Left ventricle myocardium inferior (tissue), 1 donor: ENCODE data around the gene DLL3. TPM values are rescaled to one million over a fixed set of nuclear protein-coding genes. Genes with fewer than 3 reads are reported as not detected.
A peak's percentile ranks its signal among the peaks of the same experiment; 100 is the strongest.
"Not testable (repeated sequence)": the region's sequence is repeated elsewhere in the genome, so short reads cannot be mapped to it uniquely, and the experiment has no call there.

ENCODE experiments used
- DNase-seq: peaks from one replicate; pipeline ENCODE4 v3.0.0-alpha.2; 2020
- H3K27ac ChIP-seq: fragments of 200-600 bp; replicated peaks from 2 replicates; pipeline ENCODE4 v1.8.0; 2021
- H3K27me3 ChIP-seq: fragments of 200-600 bp; 2 replicates; pipeline ENCODE4 v1.8.0; 2021; ENCODE audit warnings: low read depth
- H3K36me3 ChIP-seq: fragments of 200-600 bp; 2 replicates; pipeline ENCODE4 v1.8.0; 2021
- H3K4me1 ChIP-seq: fragments of 200-600 bp; 2 replicates; pipeline ENCODE4 v1.8.0; 2021
- H3K4me3 ChIP-seq: fragments of 200-600 bp; 2 replicates; pipeline ENCODE4 v1.8.0; 2021; ENCODE audit warnings: mild to moderate bottlenecking, moderate library complexity
- H3K9me3 ChIP-seq: fragments of 200-600 bp; replicated peaks from 2 replicates; pipeline ENCODE4 v1.8.0; 2021
- intact Hi-C: fragments of 100-400 bp; cut with micrococcal nuclease; formaldehyde crosslinking; loops from one replicate; pipeline ENCODE4 v1.11.0; 2022
- total RNA-seq: library from RNA; stranded (reverse); fragmentation: NEBNext Ultra II Directional; extraction: Animal tissue kit (Norgen Biotek cat#: 25700); gene quantifications from one replicate; pipeline ENCODE4 v1.2.1, GENCODE V29; 2021
- TF ChIP-seq, protein P1 (sequence below): fragments of 200-600 bp; IDR thresholded peaks from 2 replicates; pipeline ENCODE4 v1.8.0; 2021; ENCODE audit warnings: antibody characterized with exemption, mild to moderate bottlenecking, borderline replicate concordance
- donor health status: DM: no; HTN: yes; CAD: no; lungs with severe emphysema.

The DLL3 gene
- total RNA-seq, 1 donor from 2014 or later: not detected

- Histone ChIP-seq H3K27me3 (no peaks in the 10 kb centered on the region), H3K27ac (no peak overlapping the region), H3K36me3 (peaks cover 83% of the 10 kb centered on the region), H3K4me3 (no peak overlapping the region), H3K4me1 (peaks cover 11% of the 10 kb centered on the region), H3K9me3 (no peaks in the 10 kb centered on the region)
- DNase-seq: no peak
- TF ChIP-seq, protein P1, sequence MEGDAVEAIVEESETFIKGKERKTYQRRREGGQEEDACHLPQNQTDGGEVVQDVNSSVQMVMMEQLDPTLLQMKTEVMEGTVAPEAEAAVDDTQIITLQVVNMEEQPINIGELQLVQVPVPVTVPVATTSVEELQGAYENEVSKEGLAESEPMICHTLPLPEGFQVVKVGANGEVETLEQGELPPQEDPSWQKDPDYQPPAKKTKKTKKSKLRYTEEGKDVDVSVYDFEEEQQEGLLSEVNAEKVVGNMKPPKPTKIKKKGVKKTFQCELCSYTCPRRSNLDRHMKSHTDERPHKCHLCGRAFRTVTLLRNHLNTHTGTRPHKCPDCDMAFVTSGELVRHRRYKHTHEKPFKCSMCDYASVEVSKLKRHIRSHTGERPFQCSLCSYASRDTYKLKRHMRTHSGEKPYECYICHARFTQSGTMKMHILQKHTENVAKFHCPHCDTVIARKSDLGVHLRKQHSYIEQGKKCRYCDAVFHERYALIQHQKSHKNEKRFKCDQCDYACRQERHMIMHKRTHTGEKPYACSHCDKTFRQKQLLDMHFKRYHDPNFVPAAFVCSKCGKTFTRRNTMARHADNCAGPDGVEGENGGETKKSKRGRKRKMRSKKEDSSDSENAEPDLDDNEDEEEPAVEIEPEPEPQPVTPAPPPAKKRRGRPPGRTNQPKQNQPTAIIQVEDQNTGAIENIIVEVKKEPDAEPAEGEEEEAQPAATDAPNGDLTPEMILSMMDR: no peak
- intact Hi-C loops: no loop called here
These were observed 25.9 kb upstream of the DLL3 start for GRCh38 chr19:39472746-39473442.

GRCh38 chr19:39473443-39473960, 25.2 kb upstream of the DLL3 start:
- intact Hi-C loops: no loop called here
- H3K36me3 ChIP-seq: peaks cover 77% of the 10 kb centered on the region
- TF ChIP-seq, protein P1: no peak

GRCh38 chr19:39474139-39474620, 24.6 kb upstream of the DLL3 start:
- Histone ChIP-seq H3K4me1 (peaks cover 11% of the 10 kb centered on the region), H3K27ac (no peak overlapping the region), H3K36me3 (peaks cover 71% of the 10 kb centered on the region), H3K4me3 (no peak overlapping the region), H3K27me3 (no peaks in the 10 kb centered on the region), H3K9me3 (no peaks in the 10 kb centered on the region)
- peak; percentile 58 for DNase-seq
- TF ChIP-seq, protein P1: peak; percentile 84
- intact Hi-C loops: no loop called here

More at GRCh38 chr19:39473443-39473960, 25.2 kb upstream of the DLL3 start:
- Histone ChIP-seq H3K4me1 (peaks cover 11% of the 10 kb centered on the region), H3K9me3 (no peaks in the 10 kb centered on the region), H3K27ac (no peak overlapping the region), H3K27me3 (no peaks in the 10 kb centered on the region), H3K4me3 (no peak overlapping the region)
- DNase-seq: no peak

- H3K4me3 ChIP-seq: peak overlapping the region; percentile 31
- H3K36me3 ChIP-seq: peaks cover 55% of the 10 kb centered on the region
- peaks cover 20% of the 10 kb centered on the region for H3K4me1 ChIP-seq
- intact Hi-C loops: no loop called here
- peak overlapping the region; percentile 52 for H3K27ac ChIP-seq
- TF ChIP-seq, protein P1: no peak
- peak; percentile 30 for DNase-seq
- H3K9me3 ChIP-seq: no peaks in the 10 kb centered on the region
- H3K27me3 ChIP-seq: no peaks in the 10 kb centered on the region
These were observed 23.0 kb upstream of the DLL3 start for GRCh38 chr19:39475748-39476147.

GRCh38 chr19:39479319-39479801, 19.4 kb upstream of the DLL3 start:
- H3K27ac ChIP-seq: peak overlapping the region; percentile 84
- intact Hi-C loops, DNase-seq, H3K9me3 ChIP-seq, H3K4me3 ChIP-seq, H3K27me3 ChIP-seq: not testable (repeated sequence)
- H3K36me3 ChIP-seq: peaks cover 31% of the 10 kb centered on the region
- H3K4me1 ChIP-seq: peaks cover 34% of the 10 kb centered on the region

GRCh38 chr19:39479916-39480315, 18.8 kb upstream of the DLL3 start:
- intact Hi-C loops: no loop called here
- peak overlapping the region; percentile 84 for H3K27ac ChIP-seq
- TF ChIP-seq, protein P1: no peak

More at GRCh38 chr19:39479916-39480315, 18.8 kb upstream of the DLL3 start:
- H3K9me3 ChIP-seq: no peaks in the 10 kb centered on the region
- H3K4me3 ChIP-seq: peak overlapping the region; percentile 99
- no peak for DNase-seq
- no peaks in the 10 kb centered on the region for H3K27me3 ChIP-seq
- H3K36me3 ChIP-seq: peaks cover 32% of the 10 kb centered on the region
- H3K4me1 ChIP-seq: peaks cover 34% of the 10 kb centered on the region
